ENCODE data around the gene TRAK2. TPM values are rescaled to one million over a fixed set of nuclear protein-coding genes. Genes with fewer than 3 reads are reported as not detected.

The TRAK2 gene
- total RNA-seq, 4 donors from 2014 or later: 7.9 to 32.8 (median 13.7) TPM

GRCh38 chr2:201347138-201347537, 104.1 kb downstream of the TRAK2 start:
- H3K27ac ChIP-seq: no peak overlapping the region
- no peaks in the 10 kb centered on the region for H3K9me3 ChIP-seq
- 86 to 99% methylated on average over 4 of the region's 4 CpGs for WGBS, 2 donors
- intact Hi-C loops (cut with DNase I): no loop called here
- no peak for TF ChIP-seq CTCF (IDR thresholded peaks at IDR 0.05)
- no peak for TF ChIP-seq POLR2A (IDR thresholded peaks at IDR 0.05)
- no peaks in the 10 kb centered on the region for H3K4me1 ChIP-seq
- DNase-seq: no peak
- H3K36me3 ChIP-seq: peaks cover 0 to 15% (median 0%) of the 10 kb centered on the region in 3 donors
- H3K4me3 ChIP-seq: no peak overlapping the region
- H3K27me3 ChIP-seq: no peaks in the 10 kb centered on the region

GRCh38 chr2:201345625-201346213, 105.5 kb downstream of the TRAK2 start:
- Histone ChIP-seq H3K27ac (no peak overlapping the region), H3K4me1 (no peaks in the 10 kb centered on the region), H3K36me3 (peaks cover 0 to 15% (median 0%) of the 10 kb centered on the region in 3 donors), H3K9me3 (no peaks in the 10 kb centered on the region), H3K4me3 (no peak overlapping the region), H3K27me3 (no peaks in the 10 kb centered on the region)
- 86 to 92% methylated on average over 7 of the region's 7 CpGs for WGBS, 2 donors
- intact Hi-C loops (cut with DNase I): no loop called here
- DNase-seq: no peak
- TF ChIP-seq POLR2A (IDR thresholded peaks at IDR 0.05): no peak
- TF ChIP-seq CTCF (IDR thresholded peaks at IDR 0.05): no peak

DNA sequence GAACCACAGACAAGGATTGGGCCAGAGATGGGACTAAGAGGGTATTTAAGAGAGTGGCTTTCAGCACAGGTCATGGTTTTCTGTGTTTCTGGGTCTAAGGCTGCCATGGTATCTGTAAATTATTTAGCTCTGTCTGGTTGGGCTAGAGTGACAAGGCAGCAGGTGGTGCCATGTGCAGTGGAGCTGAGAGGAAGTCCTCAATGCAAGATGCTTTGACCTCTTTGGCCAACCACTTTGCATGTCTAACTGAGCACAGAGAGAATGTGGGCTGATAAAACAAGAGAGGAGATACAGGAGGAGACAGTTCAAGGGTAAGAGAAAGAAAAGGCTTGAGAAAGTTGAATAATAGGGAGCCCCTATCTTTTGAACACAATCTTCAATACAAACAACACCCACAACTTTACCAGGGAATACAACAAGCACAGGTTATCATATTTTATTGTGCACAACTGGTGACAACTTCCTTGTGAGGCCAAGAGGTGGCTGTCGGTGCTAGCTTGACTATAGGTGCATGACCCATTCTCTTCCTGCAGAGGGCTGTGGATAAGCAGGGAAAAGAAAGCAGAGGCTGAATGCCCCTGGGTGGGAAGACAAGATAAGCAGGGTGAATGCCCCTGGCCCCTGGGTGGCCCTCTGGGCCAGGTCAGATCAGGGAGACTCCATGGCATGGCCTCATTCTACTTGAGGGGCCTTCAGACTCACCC, 106.4 kb downstream of the TRAK2 start:
- intact Hi-C loops (cut with DNase I): no loop called here
- TF ChIP-seq POLR2A (IDR thresholded peaks at IDR 0.05) (no peak), CTCF (IDR thresholded peaks at IDR 0.05) (peak in 1 of 6 experiments; percentile 29)
- Histone ChIP-seq H3K27me3 (no peaks in the 10 kb centered on the region), H3K4me3 (no peak overlapping the region), H3K36me3 (peaks cover 0 to 10% (median 0%) of the 10 kb centered on the region in 3 donors), H3K9me3 (no peaks in the 10 kb centered on the region), H3K27ac (no peak overlapping the region), H3K4me1 (no peaks in the 10 kb centered on the region)
- no peak for DNase-seq
- WGBS, 2 donors: 36 to 50% methylated on average over 1 of the region's 1 CpG

DNA sequence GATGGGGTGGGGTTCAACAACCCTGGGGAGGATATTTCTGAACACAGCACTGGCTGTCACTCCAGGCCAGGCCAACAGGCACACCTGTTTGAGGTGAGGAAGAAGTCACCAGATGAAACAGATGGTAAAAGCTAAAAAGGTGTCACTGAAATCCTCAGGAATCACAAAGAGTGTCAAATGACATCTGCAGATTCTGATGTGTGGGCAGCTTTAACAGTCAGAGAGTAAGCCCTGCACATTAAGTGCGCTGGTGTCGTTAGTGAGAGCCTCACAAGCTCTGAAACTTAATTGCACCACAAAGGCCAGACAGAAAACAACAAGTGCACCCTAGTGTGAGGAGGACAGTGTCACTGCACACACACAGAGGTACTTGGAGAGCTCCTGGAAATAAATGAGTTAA, 107.7 kb downstream of the TRAK2 start:
- Histone ChIP-seq H3K27ac (no peak overlapping the region), H3K36me3 (peaks cover 0 to 10% (median 0%) of the 10 kb centered on the region in 3 donors), H3K9me3 (no peaks in the 10 kb centered on the region), H3K27me3 (no peaks in the 10 kb centered on the region), H3K4me1 (no peaks in the 10 kb centered on the region), H3K4me3 (no peak overlapping the region)
- intact Hi-C loops (cut with DNase I): no loop called here
- TF ChIP-seq CTCF (IDR thresholded peaks at IDR 0.05): no peak
- TF ChIP-seq POLR2A (IDR thresholded peaks at IDR 0.05): no peak
- no peak for DNase-seq
- WGBS, 2 donors: 94 to 100% methylated on average over 1 to 2 of the region's 2 CpGs

DNA sequence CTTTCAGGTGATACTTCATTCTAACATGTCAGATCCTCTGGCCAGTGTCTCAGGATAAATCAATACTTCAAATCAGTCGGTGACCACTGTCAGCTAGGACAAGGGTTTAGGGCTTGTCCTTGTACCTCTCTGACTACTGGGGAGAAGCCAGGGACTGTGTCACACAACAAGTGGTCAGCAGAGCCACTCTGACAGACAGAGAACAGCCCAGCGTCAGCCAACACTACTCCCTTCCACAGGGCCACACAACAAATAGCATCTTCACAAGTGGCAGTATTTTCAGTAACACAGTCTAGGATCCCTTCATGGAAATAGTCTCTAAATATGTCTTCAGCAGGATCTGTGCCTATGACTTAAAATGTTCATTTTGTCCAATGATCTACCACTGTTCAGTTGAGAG, 108.3 kb downstream of the TRAK2 start:
- no peak for TF ChIP-seq CTCF (IDR thresholded peaks at IDR 0.05)
- TF ChIP-seq POLR2A (IDR thresholded peaks at IDR 0.05): no peak
- no peaks in the 10 kb centered on the region for H3K4me1 ChIP-seq
- intact Hi-C loops (cut with DNase I): no loop called here
- no peaks in the 10 kb centered on the region for H3K27me3 ChIP-seq
- DNase-seq: no peak
- WGBS, 2 donors: 71 to 96% methylated on average over 1 to 2 of the region's 2 CpGs
- H3K4me3 ChIP-seq: no peak overlapping the region
- no peaks in the 10 kb centered on the region for H3K9me3 ChIP-seq
- H3K27ac ChIP-seq: no peak overlapping the region
- peaks cover 0 to 10% (median 0%) of the 10 kb centered on the region in 3 donors for H3K36me3 ChIP-seq

Data from esophagus squamous epithelium (tissue), 5 donors.